ENCODE results near the gene KCNT2.
"Not testable (repeated sequence)": the region's sequence is repeated elsewhere in the genome, so short reads cannot be mapped to it uniquely, and the experiment has no call there.

Gene KCNT2

GRCh38 chr1:196608390-196609369 is at the start of gene KCNT2:
KCNT2 (minus strand) TSS chr1:196608440; CDS start chr1:196608309, 131 bp downstream.
- DNase-seq, result peak; percentile 18

GRCh38 chr1:196655494-196655893 is 47.3 kb upstream of the KCNT2 start:
- no peak for DNase-seq

- DNase-seq, result no peak
Observed at GRCh38 chr1:196655071-196655470, 46.8 kb upstream of the KCNT2 start.

GRCh38 chr1:196654271-196654670 is 46.0 kb upstream of the KCNT2 start:
- no peak for DNase-seq

GRCh38 chr1:196651637-196652215 is 43.5 kb upstream of the KCNT2 start, which contains the start of gene CFH:
CFH (plus strand) TSS chr1:196652043; CDS start chr1:196652118, 75 bp downstream.
- DNase-seq, result no peak

GRCh38 chr1:196651079-196651478 is 42.8 kb upstream of the KCNT2 start:
- DNase-seq, result no peak

- no peak for DNase-seq
Observed at GRCh38 chr1:196650403-196650802, 42.2 kb upstream of the KCNT2 start.

GRCh38 chr1:196649990-196650389 is 41.8 kb upstream of the KCNT2 start:
- DNase-seq, result no peak

- DNase-seq, result no peak
Observed at GRCh38 chr1:196640976-196641375, 32.7 kb upstream of the KCNT2 start.

GRCh38 chr1:196639291-196639690 is 31.1 kb upstream of the KCNT2 start:
- DNase-seq, result not testable (repeated sequence)

GRCh38 chr1:196638466-196638865 is 30.2 kb upstream of the KCNT2 start:
- no peak for DNase-seq

- DNase-seq, result no peak
Observed at GRCh38 chr1:196637606-196638005, 29.4 kb upstream of the KCNT2 start.

- no peak for DNase-seq
Observed at GRCh38 chr1:196628838-196629237, 20.6 kb upstream of the KCNT2 start.

GRCh38 chr1:196623079-196623478 is 14.8 kb upstream of the KCNT2 start:
- no peak for DNase-seq

GRCh38 chr1:196619721-196620120 is 11.5 kb upstream of the KCNT2 start:
- no peak for DNase-seq

- no peak for DNase-seq
Observed at GRCh38 chr1:196611873-196612272, 3.6 kb upstream of the KCNT2 start.

GRCh38 chr1:196609370-196609737 is 1.1 kb upstream of the KCNT2 start:
- peak; percentile 3 for DNase-seq

- no peak for DNase-seq
Observed at GRCh38 chr1:196607981-196608380, 259 bp downstream of the KCNT2 start.

GRCh38 chr1:196603651-196604050 is 4.6 kb downstream of the KCNT2 start:
- DNase-seq, result no peak

- no peak for DNase-seq
Observed at GRCh38 chr1:196598942-196599748, 9.1 kb downstream of the KCNT2 start.

GRCh38 chr1:196594700-196595099 is 13.5 kb downstream of the KCNT2 start:
- no peak for DNase-seq

- DNase-seq, result no peak
Observed at GRCh38 chr1:196593955-196594354, 14.3 kb downstream of the KCNT2 start.

GRCh38 chr1:196590959-196591358 is 17.3 kb downstream of the KCNT2 start:
- no peak for DNase-seq

Measured in activated naive CD4-positive, alpha-beta T cell treated with Interleukin-2 at 50 U/mL for 16 hours (primary cell).